Stimulated activated CD4-positive, alpha-beta T cell treated with anti-CD3 and anti-CD28 coated beads, Interleukin-15, amount 100 ng/mL, for 24 hours (primary cell): ENCODE data around the gene USP10.
A peak's percentile ranks its signal among the peaks of the same experiment; 100 is the strongest.
"Not testable (repeated sequence)": the region's sequence is repeated elsewhere in the genome, so short reads cannot be mapped to it uniquely, and the experiment has no call there.

ENCODE experiments used
- DNase-seq: peaks from one replicate; pipeline ENCODE4 v3.0.0-alpha.2; 2020

USP10 gene

DNA sequence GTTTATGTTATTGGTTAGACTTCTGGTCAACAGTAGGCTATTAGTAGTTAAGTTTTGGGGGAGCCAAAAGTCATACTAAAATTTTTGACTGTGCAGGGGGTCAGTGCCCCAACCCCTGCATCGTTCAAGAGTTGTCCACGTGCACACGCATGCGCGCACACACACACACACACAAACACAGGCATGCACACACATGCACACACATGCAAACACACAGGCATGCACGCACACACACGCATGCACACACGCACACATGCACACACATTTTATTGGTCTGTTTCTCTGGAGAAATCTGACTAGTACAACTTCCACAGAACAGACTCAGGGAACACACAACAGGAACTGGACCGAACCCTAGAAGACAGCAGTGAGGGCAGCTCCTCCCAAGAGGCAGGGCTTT lies 24.4 kb upstream of the USP10 start:
- DNase-seq, result no peak

DNA sequence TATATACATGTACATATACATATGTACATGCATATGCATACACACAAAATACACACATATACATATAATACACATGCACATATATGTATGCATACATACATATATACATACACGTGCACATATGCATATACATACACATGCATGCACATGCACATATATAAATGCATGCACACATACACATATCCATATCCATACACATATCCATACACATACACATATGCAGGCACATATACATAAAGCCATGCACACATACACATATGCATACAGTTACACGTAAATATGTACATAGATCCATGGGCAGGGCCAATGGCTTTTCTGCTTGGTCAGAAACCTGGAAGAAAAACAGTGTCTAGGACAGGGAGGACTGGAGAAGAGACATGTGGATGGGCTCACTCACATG lies 23.9 kb upstream of the USP10 start:
- no peak for DNase-seq

DNA sequence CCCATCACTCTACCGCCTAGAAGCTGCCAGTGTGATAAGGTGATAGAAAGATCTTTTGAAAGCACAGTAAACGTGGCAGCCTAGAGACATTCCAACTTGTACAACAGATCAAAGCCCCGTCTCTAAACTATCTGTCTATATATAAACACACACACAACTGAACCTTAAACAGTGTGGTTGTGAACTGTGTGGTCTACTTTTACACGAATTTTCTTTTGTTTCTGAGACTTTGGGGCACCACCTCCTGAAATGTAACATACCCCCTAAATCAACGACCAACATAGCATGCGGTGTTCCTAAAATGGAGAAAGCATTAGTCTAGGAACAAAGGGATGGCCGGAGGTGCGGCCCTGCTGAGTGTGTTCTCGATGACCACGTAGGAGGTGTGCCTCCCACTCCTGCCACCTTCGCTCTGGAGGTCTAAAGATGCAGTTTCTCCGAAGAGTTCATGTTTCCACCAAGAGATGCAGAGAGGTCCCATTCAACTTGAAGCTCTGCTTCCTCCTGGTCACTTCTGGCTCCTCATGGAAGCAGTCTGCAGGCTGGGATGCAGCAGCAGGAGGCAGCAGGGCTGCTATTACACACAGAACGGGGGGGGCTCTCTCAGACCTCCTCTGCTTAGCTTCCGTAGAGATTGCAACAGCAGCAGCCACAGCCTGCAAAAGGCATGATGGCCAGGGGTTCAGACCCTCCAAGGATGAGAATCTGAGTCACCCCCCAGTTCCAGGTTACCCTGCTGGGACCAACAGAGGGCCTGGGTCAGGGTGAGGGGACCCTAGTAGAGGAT lies 22.6 kb upstream of the USP10 start:
- DNase-seq, result no peak

DNA sequence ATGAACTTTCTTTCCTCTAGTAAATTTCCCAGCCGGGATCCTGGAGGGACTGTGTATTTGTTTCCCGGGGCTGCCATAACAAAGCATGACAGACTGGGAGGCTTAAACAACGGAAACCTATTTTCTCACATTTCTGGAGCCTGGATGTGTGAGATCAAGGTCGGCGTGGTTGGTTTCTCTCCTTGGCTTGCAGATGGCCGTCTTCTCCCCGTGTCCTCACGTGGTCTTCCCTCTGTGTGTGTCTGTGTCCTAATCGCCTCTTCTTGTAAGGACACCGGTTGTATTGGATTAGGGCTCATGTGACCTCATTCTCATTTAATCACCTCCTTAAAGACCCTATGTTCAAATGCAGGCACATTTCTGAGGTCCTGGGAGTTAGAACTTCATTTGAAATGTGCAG lies 22.0 kb upstream of the USP10 start:
- no peak for DNase-seq

DNA sequence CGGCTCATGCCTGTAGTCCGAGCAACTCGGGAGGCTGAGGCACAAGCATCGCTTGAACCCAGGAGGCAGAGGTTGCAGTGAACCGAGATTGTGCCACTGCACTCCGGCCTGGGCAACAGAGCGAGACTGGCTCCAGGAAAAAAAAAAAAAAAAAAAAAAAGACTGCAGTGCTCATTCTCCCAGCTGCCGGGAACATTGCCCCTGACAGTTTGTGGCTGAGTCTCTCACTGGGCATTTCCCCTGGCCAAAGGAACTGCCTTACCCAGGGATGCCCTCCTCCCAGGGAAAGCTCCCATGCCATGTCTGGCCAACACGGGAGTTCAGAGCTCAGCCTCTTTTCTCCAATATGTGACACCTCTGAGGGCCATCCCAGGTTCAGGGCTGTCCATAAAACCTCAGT lies 21.3 kb upstream of the USP10 start:
- no peak for DNase-seq

DNA sequence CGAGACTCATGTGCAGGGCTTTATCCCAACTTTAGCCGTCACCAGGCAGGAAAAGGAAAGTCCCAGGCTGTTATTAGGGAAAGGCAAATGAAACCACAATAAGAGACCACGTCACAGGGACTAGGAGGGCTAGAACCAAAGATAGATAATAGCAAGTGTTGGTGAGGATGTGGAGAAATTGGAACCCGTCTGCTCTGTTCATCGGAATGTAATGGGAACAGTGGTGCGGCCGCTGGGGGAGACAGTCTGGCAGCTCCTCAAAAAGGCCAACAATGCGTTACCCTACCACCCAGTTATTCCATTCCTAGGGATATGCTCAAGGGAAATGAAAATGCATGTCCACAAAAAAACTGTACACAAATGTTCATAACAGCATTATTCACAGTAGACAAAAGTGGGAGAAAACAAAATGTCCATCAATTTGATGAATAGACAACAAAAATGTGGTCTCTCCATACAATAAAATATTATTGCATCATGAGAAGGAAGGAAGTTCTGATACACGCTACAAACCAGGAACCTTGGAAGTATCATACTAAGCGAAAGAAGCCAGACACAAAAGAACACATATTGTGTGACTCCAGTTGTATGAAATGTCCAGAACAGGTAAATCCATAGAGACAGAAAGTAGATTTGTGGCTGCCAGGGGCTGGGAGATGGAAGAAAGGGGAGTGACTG lies 19.5 kb upstream of the USP10 start:
- no peak for DNase-seq

DNA sequence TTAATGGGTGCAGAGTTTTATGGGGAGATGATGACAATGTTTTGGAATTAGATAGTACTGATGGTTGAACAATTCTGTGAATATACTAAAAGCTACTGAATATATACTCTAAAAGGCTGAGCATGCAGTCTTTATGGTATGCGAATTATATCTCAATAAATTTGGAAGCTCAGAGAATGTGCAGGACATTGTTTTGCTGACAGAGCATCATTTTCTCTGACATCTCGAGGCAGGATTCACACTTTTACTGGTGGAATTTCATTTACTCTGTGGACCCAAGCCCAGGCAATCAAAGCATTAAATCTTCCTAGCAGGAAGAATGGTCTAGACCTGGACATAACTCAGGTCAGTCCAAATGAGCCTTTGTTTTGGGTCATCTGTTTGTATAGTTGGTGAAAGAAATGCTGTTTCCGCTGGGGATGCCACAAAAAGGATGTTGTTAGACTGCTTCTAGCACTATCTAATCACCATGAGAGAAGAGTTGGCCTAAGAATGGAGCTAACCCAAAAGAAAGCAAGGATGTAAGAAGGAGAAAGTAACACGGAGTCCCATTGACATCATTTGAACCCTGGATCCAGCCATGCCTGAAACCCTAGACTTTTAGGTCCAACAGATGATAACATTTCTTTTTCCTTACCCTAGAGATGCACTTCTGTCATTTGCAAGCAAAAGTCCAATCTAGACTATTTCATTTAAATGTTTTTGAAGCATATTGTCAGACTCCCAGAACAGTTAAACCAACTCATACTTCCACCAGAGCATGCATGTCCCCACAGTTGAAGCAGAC lies 18.8 kb upstream of the USP10 start:
- DNase-seq, result no peak

DNA sequence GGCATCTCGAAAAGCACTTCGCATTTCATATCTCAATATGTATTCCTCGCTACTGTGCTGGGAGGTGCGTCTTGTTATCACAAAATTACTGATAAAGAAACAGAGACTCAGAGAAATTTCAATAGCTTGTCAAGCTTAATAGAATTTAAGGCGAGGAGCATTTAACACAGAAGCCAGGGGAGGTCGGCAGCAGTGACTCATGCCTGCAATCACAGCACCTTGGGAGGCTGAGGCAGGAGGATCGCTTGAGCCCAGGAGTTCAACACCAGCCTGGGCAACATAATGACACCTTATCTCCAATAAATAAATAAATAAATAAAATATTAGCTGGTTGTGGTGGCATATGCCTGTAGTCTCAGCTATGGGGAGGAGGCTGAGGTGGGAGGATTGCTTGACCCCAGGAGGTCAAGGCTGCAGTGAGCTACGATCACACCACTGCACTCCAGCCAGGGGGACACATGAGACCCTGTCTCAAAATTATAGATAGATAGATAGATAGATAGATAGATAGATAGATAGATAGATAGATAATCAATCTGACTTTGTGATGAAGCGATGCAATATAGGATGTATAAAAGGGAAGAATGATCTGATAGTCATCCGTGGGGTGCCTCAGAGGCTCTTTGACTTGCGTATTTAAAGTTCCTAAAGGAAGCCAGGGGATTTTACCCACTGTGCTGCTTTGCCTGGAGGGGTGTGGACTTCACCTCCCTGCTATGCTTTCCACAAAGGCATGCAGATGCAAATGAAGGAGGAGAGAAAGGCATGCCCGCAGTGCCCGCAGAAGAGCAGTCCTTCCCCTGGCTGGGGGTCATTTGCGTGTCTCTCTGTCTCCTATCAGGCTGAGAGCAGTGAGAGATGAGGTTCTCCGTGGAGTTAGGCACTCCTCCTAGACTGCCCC lies 15.9 kb upstream of the USP10 start:
- DNase-seq, result no peak

DNA sequence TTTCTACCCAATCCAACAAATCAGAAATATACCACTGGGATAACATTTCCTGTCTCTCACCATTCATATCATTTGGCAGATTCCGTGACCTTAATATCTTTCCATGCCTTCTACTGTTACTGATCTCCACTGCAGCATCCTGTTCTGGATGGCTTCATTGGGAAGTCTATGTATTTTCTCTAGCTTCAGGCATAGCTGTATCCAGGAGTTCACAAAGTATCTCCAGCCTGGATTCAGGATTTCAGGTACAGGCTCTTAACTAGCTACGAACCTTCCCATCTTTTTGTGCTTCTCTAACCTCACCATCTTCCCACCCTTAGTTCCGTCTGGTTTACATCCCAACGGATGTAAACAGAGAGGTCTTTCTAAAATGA lies 15.2 kb upstream of the USP10 start:
- DNase-seq, result no peak

DNA sequence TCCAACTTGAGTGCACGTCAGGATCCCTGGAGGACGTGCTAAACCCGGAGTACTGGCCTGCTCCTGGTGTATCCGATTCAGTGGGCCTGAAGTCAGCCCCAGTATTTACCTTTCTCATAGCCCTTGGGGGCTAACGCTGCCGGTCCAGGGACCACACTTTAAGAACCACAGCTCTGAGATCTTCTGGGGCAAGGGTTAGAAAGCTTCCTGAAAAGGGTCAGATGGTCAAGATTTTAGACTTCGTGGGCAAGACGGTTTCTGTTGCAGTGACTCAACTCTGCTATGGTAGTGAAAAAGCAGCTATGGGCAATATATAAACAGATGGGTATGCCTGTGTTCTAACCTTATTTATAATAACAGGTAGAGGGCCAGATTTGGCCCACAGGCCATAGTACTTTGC lies 14.6 kb upstream of the USP10 start:
- DNase-seq, result no peak

DNA sequence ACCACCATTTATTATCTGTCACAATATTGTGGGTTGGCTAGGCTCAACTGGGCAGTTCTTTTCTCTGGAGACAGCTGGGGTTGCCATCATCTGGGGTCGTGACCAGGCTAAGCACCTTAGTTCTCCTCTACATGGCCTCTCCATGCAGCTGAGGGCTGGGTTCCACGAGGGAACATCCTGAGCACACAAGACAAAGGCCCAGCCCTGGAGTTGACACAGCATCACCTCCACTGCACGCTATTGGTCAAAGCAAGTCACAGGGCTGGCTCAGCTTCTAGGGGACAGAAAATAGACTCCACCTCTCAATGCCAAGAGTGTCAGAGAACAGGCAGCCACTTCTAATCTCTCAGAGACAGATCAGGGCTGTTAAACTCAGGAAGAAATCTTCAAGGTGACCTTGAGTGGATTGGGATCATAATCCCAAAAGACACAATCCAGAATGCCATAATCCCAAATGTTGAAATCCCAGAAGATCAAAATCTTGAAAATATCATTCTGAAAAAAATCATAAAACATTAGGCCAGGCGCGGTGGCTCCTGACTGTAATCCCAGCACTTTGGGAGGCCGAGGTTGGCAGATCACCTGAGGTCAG lies 13.0 kb upstream of the USP10 start:
- DNase-seq, result no peak

DNA sequence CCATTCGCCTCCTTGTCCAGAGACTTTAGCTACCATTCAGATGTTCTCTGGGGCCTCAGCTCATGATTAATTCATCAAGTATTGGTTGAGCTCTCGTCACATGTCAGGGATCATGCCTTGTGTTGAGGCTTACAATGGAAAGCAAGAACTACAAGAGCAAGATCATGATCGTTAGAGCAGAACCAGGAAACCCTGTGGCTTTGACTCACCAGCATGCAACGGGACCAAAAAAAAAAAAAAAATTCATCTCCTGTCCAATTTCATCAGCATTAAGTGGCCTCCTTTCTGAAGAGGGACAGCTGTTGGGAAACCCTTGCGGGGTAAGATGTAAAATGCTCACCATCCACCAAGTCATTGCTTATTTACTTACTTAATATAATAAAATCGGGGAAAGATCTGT lies 12.1 kb upstream of the USP10 start:
- DNase-seq, result no peak

DNA sequence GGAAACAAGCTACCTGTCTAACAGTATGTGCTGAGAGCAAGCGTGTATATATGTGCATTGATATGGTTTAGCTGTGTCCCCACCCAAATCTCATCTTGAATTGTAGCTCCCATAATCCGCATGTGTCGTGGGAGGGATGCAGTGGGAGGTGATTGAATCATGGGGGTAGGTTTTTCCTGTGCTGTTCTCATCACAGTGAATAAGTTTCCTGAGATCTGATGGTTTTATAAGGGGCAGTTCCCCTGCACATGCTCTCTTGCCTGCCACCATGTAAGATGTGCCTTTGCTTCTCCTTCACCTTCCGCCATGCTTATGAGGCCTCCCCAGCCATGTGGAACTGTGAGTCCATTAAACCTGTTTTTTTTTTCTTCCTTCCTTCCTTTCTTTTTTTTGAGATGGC lies 11.6 kb upstream of the USP10 start:
- DNase-seq, result not testable (repeated sequence)

DNA sequence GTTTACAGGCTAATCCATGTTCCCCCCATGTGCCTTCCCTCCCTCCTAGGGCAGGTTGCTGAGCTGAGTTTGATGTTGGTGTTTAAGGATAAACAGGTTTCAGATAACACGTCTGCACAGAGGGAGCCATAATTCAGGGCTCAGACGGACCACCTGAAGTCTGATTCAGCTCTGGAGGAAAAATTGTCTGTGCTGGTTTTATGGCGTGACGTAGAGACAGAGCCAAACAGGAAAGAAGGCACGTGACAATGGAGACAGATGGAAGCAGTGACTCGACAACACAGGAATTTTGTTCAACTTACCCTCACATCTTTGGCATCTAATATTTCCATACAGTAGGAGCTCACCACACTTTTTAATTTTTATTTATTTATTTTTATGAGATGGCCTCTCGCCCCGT lies 10.7 kb upstream of the USP10 start:
- no peak for DNase-seq

DNA sequence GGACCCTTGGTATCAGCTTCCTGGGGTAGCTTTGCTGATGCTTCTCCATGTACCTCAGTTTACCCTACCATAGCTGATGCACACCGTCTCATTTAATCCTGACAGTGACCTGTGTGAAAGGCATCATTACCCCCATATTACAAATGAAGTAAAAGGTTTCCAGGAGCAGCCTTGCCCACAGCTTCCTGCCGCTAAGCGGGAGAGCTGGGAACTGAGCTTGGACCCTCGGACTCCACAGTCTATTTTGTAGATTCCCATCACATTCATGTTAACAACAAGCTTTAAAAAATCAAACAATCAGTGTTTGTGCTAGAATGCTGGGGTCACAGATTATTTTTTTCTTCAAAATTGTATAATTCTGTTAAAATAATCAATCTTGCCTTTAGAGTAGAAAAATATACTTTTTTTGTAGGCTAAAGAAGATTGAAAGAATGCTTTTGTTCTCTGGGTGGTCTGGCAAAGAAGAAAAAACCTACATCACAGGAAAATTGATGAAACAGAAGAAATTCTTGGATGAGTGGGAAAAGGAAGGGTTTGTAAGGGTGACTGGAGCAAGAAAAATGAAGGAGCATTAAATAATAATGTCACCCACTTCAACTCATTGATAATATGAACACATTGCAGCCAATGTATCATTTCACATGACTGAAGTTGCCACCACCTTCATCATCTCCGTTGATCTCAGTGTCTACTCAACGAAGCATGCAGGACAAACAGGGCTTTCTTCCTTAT lies 9.5 kb upstream of the USP10 start:
- no peak for DNase-seq

DNA sequence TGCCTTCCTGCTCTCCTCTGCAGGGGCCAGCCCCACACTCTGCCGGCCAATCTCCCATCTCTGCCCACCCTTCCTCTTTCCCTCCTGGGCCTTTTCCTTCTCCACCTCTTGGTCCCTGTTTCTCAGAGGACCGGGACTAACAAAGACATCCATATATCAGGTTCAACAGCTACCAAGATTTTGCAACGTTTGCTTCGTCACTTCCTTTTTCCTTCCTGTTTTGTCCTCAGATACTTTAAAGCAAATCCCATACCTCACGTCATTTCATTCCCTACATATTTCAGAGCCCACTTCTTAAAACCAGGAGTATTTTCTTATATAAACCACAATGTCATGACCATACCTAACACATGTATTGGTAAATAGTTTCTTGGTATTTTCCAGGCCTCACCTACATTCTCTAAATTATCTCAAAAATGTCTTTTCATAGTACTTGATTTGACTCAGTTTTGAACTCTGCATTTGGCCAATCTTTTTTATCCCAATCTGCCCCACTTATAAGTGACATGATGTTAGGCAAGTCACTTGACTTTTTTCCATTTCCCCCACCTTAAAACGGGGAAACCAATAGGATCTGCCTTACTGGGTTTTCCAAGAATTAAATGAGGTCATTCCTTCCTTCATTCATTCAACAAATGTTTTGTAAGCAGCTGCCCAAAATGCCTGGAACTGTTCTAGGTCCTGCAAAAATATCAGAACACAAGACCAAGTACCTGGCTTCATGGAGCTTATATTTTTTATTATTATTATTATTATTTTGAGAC lies 7.2 kb upstream of the USP10 start:
- no peak for DNase-seq

DNA sequence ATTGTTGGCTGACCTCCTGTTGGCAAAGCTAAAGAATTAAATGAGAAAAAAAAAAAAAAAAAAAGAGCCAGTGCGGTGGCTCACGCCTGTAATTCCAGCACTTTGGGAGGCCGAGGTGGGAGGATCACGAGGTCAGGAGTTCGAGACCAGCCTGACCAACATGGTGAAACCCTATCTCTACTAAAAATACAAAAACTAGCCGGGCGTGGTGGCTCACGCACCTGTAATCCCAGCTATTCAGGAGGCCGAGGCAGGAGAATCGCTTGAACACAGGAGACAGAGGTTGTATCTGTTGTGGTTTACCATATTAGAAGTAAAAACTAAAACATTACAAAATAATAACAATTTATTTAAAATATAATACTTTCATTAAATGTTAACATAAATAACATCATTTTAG lies 5.9 kb upstream of the USP10 start:
- not testable (repeated sequence) for DNase-seq

DNA sequence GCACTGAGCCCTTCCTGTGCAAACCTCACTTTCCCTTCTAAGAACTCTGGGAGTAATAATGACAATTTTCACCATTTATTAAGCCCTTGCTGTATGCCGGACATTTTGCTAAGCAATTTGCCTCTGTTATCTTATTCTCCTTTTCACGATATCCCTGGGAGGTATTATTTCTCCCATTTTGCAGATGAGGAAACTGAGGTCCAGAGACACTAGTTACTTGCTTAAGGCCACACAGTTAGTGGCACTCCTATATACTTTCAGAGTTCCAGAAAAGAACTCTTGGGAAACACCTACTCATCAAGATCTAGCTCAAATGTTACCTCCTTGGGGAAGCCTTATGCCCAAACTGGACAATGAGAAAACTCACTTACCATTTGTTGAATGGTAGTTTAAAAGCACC lies 4.8 kb upstream of the USP10 start:
- no peak for DNase-seq

DNA sequence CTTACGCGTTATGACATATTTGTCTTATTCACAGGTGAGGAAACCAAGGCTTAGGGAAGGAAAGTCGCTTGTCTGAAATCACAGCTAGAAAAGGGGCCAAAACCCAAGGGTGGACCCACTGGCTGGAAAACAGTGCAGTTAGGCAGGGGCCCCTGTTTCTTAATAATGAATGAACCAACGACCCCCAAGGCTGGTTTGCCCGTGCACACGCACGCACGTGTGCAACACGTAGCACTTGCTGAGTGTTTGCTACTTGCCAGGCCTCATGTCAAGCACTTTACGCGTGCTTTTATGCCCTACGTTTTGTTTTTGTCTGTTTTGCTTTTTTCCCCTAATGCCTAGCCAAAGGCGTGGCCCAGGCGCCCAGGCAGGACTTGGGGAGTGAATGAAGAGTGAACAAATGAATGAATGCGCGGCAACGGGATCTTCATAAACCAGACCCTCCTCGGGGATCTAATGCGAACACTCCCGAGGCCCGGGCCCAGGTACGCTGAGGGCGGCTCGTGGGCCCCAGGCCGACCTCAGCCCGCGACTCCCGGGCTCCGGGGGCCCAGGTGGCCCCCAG lies 571 bp upstream of the USP10 start:
- peak; percentile 38 for DNase-seq

DNA sequence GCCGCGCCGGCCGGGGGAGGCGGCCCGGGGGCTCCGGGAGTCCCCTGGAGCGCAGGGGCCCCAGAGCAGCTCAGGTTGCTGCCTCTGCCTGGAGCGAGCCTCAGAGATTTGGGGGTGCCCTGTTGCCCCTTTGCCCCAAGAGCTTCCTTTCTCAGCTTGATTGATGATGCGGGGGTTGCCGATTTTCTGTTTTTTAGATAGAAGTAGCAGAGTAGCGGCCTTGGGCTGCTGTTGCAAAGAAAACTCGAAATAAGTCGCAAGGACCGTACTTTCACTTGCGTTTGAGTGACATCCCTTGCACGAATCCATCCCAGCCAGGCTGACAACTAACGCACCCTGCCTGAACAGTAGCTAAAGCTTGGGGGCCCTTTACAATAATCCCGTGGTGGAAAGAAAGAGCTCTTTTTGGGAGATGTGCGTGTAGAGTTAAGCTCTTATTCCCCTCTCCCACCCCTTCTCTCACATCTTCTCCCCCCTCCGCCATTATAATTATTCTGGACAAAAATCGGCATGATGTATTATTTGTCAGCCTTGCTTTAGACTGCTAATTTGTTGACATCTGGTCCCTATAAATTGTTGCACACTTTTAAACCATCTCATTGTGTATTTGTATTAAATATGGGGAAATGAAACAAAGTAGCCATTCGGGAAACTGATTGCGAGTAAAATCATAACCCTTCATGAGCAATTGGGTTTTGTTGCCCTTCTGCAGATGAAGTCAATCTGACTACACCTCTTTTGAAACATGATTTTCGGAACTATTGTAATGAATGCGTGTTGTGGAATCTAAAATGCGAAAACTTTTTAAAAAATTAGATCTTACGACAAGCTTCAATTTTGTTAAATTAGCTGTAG lies 873 bp downstream of the USP10 start:
- DNase-seq, result peak; percentile 48
